ENCODE results near the gene PIEZO2. TPM values are rescaled to one million over a fixed set of nuclear protein-coding genes. Genes with fewer than 3 reads are reported as not detected.

Gene PIEZO2
- total and polyA plus RNA-seq, 2 of the 8 experiments (the other 6 are each of a cell fraction or from before 2014, with no cell fraction given), result 4.7 to 16.5 TPM

DNA sequence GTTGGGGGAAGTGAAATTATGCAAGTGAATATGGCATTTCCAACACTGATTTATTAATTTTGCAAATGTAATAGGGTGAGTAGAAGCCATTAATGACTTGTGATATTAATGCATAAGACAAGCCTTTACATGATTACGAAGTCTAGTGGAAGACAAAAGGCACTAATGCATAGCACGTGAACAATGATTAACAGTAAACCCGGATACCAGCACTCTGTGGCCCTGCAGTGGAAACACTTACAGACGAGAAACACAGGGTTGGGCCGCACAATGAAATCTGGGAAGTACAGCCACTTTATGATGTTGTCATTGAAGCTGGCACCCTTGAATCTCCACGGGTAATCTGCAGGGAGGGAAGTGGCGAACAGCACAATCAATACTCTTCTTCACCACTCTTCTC is 390.1 kb downstream of the PIEZO2 start:
- Histone ChIP-seq H2BK20ac (ENCODE audit: low read length) (no peak overlapping the region), H2BK120ac (replicated peaks; ENCODE audit: low read depth, low read length) (no peak overlapping the region), H2AK5ac (ENCODE audit: low read depth, low read length) (no peak overlapping the region), H3K23ac (ENCODE audit: insufficient read length) (no peak overlapping the region), H3K79me2 (ENCODE audit: control insufficient read depth in 1 of 2, insufficient read depth in 2 of 2, low read length in 2 of 2) (no peaks in the 10 kb centered on the region), H2BK5ac (ENCODE audit: low read depth, low read length) (no peak overlapping the region), H4K91ac (replicated peaks; ENCODE audit: insufficient read length, low read length) (no peak overlapping the region), H3K27me3 (replicated peaks in 1 of 4; ENCODE audit: control insufficient read depth in 3 of 4, extremely low read depth in 1 of 4, insufficient read depth in 3 of 4, low read length in 3 of 4) (no peaks in the 10 kb centered on the region), H2AFZ (ENCODE audit: low read length) (no peak overlapping the region), H3K79me1 (ENCODE audit: low read depth, low read length) (no peaks in the 10 kb centered on the region), H3K9me3 (ENCODE audit: insufficient read depth in 2 of 2, low read depth in 1 of 2, low read length in 1 of 2) (no peaks in the 10 kb centered on the region), H3K14ac (ENCODE audit: insufficient read length) (no peak overlapping the region), H4K20me1 (replicated peaks in 1 of 2; ENCODE audit: control insufficient read depth in 1 of 2, insufficient read depth in 2 of 2, low read length in 2 of 2) (no peaks in the 10 kb centered on the region), H3K4me1 (replicated peaks in 1 of 4; ENCODE audit: control insufficient read depth in 3 of 4, insufficient read depth in 4 of 4, low read length in 3 of 4) (no peaks in the 10 kb centered on the region), H3K4ac (replicated peaks; ENCODE audit: insufficient read length, low read depth, low read length) (no peak overlapping the region), H3K23me2 (ENCODE audit: low read depth, low read length) (peaks cover 13% of the 10 kb centered on the region; the same call in 1 of the 2 replicates), H4K5ac (ENCODE audit: insufficient read length, low read depth, low read length) (no peak overlapping the region), H3K56ac (replicated peaks; ENCODE audit: insufficient read length, low read depth, low read length) (no peak overlapping the region), H2BK15ac (ENCODE audit: low read length) (no peak overlapping the region), H4K8ac (ENCODE audit: extremely low read depth, insufficient read depth, low read length) (no peak overlapping the region), H3K36me3 (ENCODE audit: control insufficient read depth in 2 of 4, insufficient read depth in 4 of 4, low read length in 3 of 4) (no peaks in the 10 kb centered on the region; a peak in 2 of 8 replicates), H3K27ac (ENCODE audit: low read depth, low read length) (no peak overlapping the region), H3K4me3 (ENCODE audit: extremely low read depth in 1 of 4, insufficient read depth in 2 of 4, low read depth in 3 of 4, low read length in 4 of 4) (no peak overlapping the region), H3K9ac (replicated peaks in 1 of 4; ENCODE audit: extremely low read depth in 1 of 4, low read depth in 3 of 4, low read length in 3 of 4) (no peak overlapping the region), H2BK12ac (ENCODE audit: low read depth, low read length) (no peak overlapping the region), H3K18ac (ENCODE audit: extremely low read depth, low read length) (no peak overlapping the region), H3K4me2 (ENCODE audit: insufficient read depth in 1 of 2, low read depth in 2 of 2, low read length in 2 of 2) (no peak overlapping the region)
- ChIA-PET POLR2A (ENCODE audit: partially characterized antibody) (no interaction called here), CTCF (ENCODE audit: partially characterized antibody) (no interaction called here)
- FAIRE-seq (no peak), DNase-seq (ENCODE audit: low read depth in 1 of 2, low spot score in 2 of 2) (no peak)
- TF ChIP-seq SRF (IDR thresholded peaks at IDR 0.05; ENCODE audit: low read depth, low read length), result no peak
- WGBS, 2 experiments (ENCODE audit: extremely low coverage in 1 of 2, insufficient coverage in 1 of 2, insufficient read length in 1 of 2, insufficient replicate concordance in 2 of 2, low coverage in 1 of 2, low lambda C conversion rate in 2 of 2, missing lambda C conversion rate in 1 of 2), result 86% methylated on average over 7 of the region's 7 CpGs; no CpG with 5 or more reads in 1 of the 2 experiments
